B cell (primary cell): ENCODE data around the gene DNAJC8. TPM values are rescaled to one million over a fixed set of nuclear protein-coding genes. Genes with fewer than 3 reads are reported as not detected.

Experiments used
- ATAC-seq: fragments of 200-7000 bp; cut with Tn5 transposase; one replicate; pipeline ENCODE4 v1.10.0; 2021; ENCODE audit warnings: low read depth, mild to moderate bottlenecking, moderate number of reproducible peaks, moderate library complexity
- CTCF ChIA-PET: fragments of 350-600 bp; sonication (Branson Sonifier 250); formaldehyde crosslinking; loops from one replicate; lab custom pipeline; 2021; ENCODE audit warnings: antibody characterized with exemption, inconsistent platforms; lab: Charles Lee
- POLR2A ChIA-PET: fragments of 350-600 bp; sonication (Branson Sonifier 250); formaldehyde crosslinking; loops from one replicate; lab custom pipeline; 2021; ENCODE audit warnings: antibody characterized with exemption; lab: Charles Lee
- DNase-seq: peaks from one replicate; pipeline ENCODE4 v3.0.0; 2013
- H2AFZ ChIP-seq: 2 replicates; pipeline ENCODE4 v1.6.1; 2012; ENCODE audit warnings: mild to moderate bottlenecking, low read depth, low read length; ENCODE audit not compliant: insufficient read depth, poor library complexity, severe bottlenecking
- H3K27ac ChIP-seq, 2 donors: 1 replicate in 1 of 2; 2 replicates in 1 of 2; pipeline ENCODE4 v1.5.1; 2012 to 2013; ENCODE audit warnings: low read length in 2 of 2, mild to moderate bottlenecking in 2 of 2, moderate library complexity in 1 of 2
- H3K27me3 ChIP-seq, 4 experiments: fragments of 200-600 bp in 1 of 4; sonication (generic) in 1 of 4; replicated peaks in 1 of 4; 1 replicate in 2 of 4; 2 replicates in 2 of 4; pipeline versions ENCODE4 v1.6.1 to v1.7.0; 2013 to 2016; ENCODE audit warnings: low read length in 3 of 4, mild to moderate bottlenecking in 2 of 4, mixed read lengths in 1 of 4, moderate library complexity in 1 of 4; ENCODE audit not compliant: insufficient read depth in 4 of 4, control insufficient read depth in 3 of 4; ENCODE audit errors: control extremely low read depth in 1 of 4
- H3K36me3 ChIP-seq, 2 experiments: replicated peaks in 1 of 2; 1 replicate in 1 of 2; 2 replicates in 1 of 2; pipeline versions ENCODE4 v1.6.1 to v1.7.1; 2013; ENCODE audit warnings: low read length in 1 of 2; ENCODE audit not compliant: insufficient read depth in 2 of 2, control insufficient read depth in 1 of 2; ENCODE audit errors: control extremely low read depth in 1 of 2, extremely low read depth in 1 of 2
- H3K4me1 ChIP-seq, 2 donors: fragments of 200-600 bp in 1 of 2; sonication (generic) in 1 of 2; 1 replicate in 1 of 2; 2 replicates in 1 of 2; pipeline versions ENCODE4 v1.5.1 to v1.6.1; 2013 to 2017; ENCODE audit warnings: low read length in 2 of 2; ENCODE audit not compliant: control insufficient read depth in 2 of 2, insufficient read depth in 2 of 2
- H3K4me2 ChIP-seq: replicated peaks from 2 replicates; pipeline ENCODE3; 2012; ENCODE audit warnings: mild to moderate bottlenecking, low read depth, low read length; ENCODE audit not compliant: poor library complexity, severe bottlenecking
- H3K4me3 ChIP-seq, 5 experiments: fragments of 200-600 bp in 1 of 5; sonication (generic) in 1 of 5; 1 replicate in 3 of 5; 2 replicates in 2 of 5; pipeline versions ENCODE4 v1.5.1 to v1.7.0; 2011 to 2016; ENCODE audit warnings: low read length in 4 of 5, mild to moderate bottlenecking in 4 of 5, low read depth in 2 of 5, control low read depth in 1 of 5, moderate library complexity in 1 of 5; ENCODE audit not compliant: insufficient read depth in 1 of 5; ENCODE audit errors: control extremely low read depth in 1 of 5, extremely low read depth in 1 of 5
- H3K79me2 ChIP-seq: fragments of 200-600 bp; sonication (generic); one replicate; pipeline ENCODE4 v1.6.0; 2016; ENCODE audit warnings: low read length; ENCODE audit not compliant: control insufficient read depth, insufficient read depth
- H3K9ac ChIP-seq: fragments of 200-600 bp; sonication (generic); 2 replicates; pipeline ENCODE4 v1.6.1; 2017; ENCODE audit warnings: mild to moderate bottlenecking, low read length, moderate library complexity
- H3K9me3 ChIP-seq, 3 donors: one replicate each; pipeline versions ENCODE4 v1.6.1 to v1.7.1; 2013; ENCODE audit warnings: low read length in 2 of 3; ENCODE audit not compliant: control insufficient read depth in 2 of 3, insufficient read depth in 1 of 3; ENCODE audit errors: control extremely low read depth in 1 of 3
- H4K20me1 ChIP-seq: 2 replicates; pipeline ENCODE4 v1.6.0; 2012; ENCODE audit warnings: mild to moderate bottlenecking, low read length; ENCODE audit not compliant: insufficient read depth, control insufficient read depth, poor library complexity, severe bottlenecking
- H3K27ac Mint-ChIP-seq: one replicate; pipeline ENCODE4 v1.8.0; 2021; ENCODE audit warnings: mixed read lengths
- H3K27me3 Mint-ChIP-seq: one replicate; pipeline ENCODE4 v1.8.0; 2021; ENCODE audit warnings: mixed read lengths
- H3K4me1 Mint-ChIP-seq: one replicate; pipeline ENCODE4 v1.8.0; 2021; ENCODE audit warnings: mixed read lengths
- H3K4me3 Mint-ChIP-seq: one replicate; pipeline ENCODE4 v1.8.0; 2021; ENCODE audit warnings: mixed read lengths
- H3K9me3 Mint-ChIP-seq: one replicate; pipeline ENCODE4 v1.8.0; 2022; ENCODE audit warnings: mixed read lengths; ENCODE audit not compliant: insufficient read depth
- CTCF ChIP-seq: fragments of 200-600 bp; IDR thresholded peaks from one replicate; pipeline ENCODE4 v1.8.0; 2022; ENCODE audit warnings: antibody characterized with exemption, mild to moderate bottlenecking
- EZH2 ChIP-seq: IDR thresholded peaks from 2 replicates; pipeline ENCODE4 v1.6.1; 2012; ENCODE audit warnings: borderline replicate concordance, low read depth, mild to moderate bottlenecking, moderate library complexity, low read length; ENCODE audit not compliant: insufficient read depth, poor library complexity, severe bottlenecking
- WGBS: methylation state at CpG from one replicate; pipeline ENCODE4 v1.1.5; 2013; ENCODE audit warnings: missing lambda C conversion rate; ENCODE audit not compliant: insufficient coverage; 5-methylcytosine and 5-hydroxymethylcytosine counted together
- intact Hi-C: fragments of 100-400 bp; cut with micrococcal nuclease; formaldehyde crosslinking; loops from one replicate; pipeline ENCODE4 v1.10.0; 2022
- polyA plus RNA-seq: library from polyadenylated mRNA; depleted of rRNA; stranded (reverse); fragments of >200 nt; gene quantifications from 2 replicates; pipeline ENCODE4 v1.2.3, GENCODE V29; 2012
- total RNA-seq, 2 donors: library from RNA; stranded (reverse); fragments of 120-200 nt in 1 of 2; gene quantifications; 1 replicate in 1 of 2; 2 replicates in 1 of 2; pipeline versions ENCODE4 v1.2.3 to v1.2.4, GENCODE V29; 2013 to 2022

DNAJC8 gene
- total and polyA plus RNA-seq, 2 donors (not counting 1 experiment from before 2014, with no cell fraction given): 26.3 to 74.6 TPM

DNA sequence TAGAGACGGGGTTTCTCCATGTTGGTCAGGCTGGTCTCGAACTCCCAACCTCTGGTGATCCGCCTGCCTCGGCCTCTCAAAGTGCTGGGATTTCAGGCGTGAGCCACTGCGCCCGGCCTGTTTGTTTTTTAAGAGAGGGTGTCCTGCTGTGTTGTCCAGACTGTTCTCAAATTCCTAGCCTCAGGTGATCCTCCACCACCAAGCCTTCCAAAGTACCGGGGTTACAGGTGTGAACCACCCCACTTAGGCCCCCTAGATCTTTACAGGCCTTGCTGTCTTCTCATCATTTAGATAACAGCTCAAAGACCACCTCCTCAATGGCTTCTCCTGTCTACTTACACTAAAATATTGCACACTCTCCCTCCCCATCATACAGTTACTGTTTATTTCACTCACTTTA, 32.7 kb upstream of the DNAJC8 start:
- Histone ChIP-seq H3K4me1 (peaks cover 9% of the 10 kb centered on the region in 2 donors), H3K27me3 (no peaks in the 10 kb centered on the region), H2AFZ (no peak overlapping the region), H4K20me1 (peaks cover 8% of the 10 kb centered on the region), H3K9me3 (no peaks in the 10 kb centered on the region), H3K36me3 (no peaks in the 10 kb centered on the region), H3K4me2 (no peak overlapping the region), H3K79me2 (peaks cover 37% of the 10 kb centered on the region), H3K9ac (no peak overlapping the region), H3K27ac (no peak overlapping the region), H3K4me3 (no peak overlapping the region)
- Mint-ChIP-seq H3K4me1 (peaks cover 9% of the 10 kb centered on the region), H3K4me3 (no peak overlapping the region), H3K27me3 (peaks cover 6% of the 10 kb centered on the region), H3K9me3 (no peaks in the 10 kb centered on the region), H3K27ac (no peak overlapping the region)
- WGBS: 98% methylated on average over 5 of the region's 8 CpGs
- ChIA-PET CTCF (interaction anchor here (7.9 kb wide), 1 partner anchor 16 kb away, joined by 64 read pairs; no protein-coding TSS in a partner anchor), POLR2A (no interaction called here)
- no peak for ATAC-seq
- no peak for DNase-seq
- TF ChIP-seq EZH2: no peak
- intact Hi-C loops: no loop called here

DNA sequence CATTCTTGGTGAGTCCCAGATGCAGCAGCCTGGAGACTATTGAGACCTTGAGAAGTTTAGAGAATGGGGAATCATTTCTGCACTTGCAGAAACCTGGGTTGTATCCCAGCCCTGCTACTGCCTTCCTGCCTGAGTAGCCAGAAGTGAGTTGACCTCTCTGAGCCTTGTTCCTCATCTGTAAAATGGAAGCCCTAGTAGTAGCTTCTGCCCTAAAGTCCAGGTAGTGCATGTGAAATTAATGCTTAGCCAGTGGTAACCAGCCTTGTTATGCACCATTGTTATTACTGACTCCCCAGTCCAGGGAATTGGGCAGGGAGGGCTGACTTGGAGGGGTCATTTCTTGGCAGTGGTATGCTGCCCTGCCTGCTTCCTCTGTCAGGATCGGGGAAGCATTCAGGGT, 32.1 kb upstream of the DNAJC8 start:
- no peak overlapping the region for H2AFZ ChIP-seq
- DNase-seq (no peak), ATAC-seq (no peak)
- H3K4me3 Mint-ChIP-seq: no peak overlapping the region
- H3K4me2 ChIP-seq: no peak overlapping the region
- H3K4me3 ChIP-seq: no peak overlapping the region
- ChIA-PET POLR2A (no interaction called here), CTCF (interaction anchor here (1.3 to 7.9 kb wide), 2 partner anchors 15 to 95 kb away, joined by 3 to 64 read pairs; no protein-coding TSS in a partner anchor)
- H3K79me2 ChIP-seq: peaks cover 43% of the 10 kb centered on the region
- TF ChIP-seq CTCF (no peak), EZH2 (no peak)
- peaks cover 8% of the 10 kb centered on the region for H4K20me1 ChIP-seq
- H3K9me3 Mint-ChIP-seq: no peaks in the 10 kb centered on the region
- peaks cover 10% of the 10 kb centered on the region for H3K4me1 Mint-ChIP-seq
- intact Hi-C loops: no loop called here
- WGBS: 89% methylated on average over 1 of the region's 1 CpG
- no peak overlapping the region for H3K27ac Mint-ChIP-seq
- H3K27ac ChIP-seq: no peak overlapping the region
- H3K9me3 ChIP-seq: no peaks in the 10 kb centered on the region
- peaks cover 14 to 15% of the 10 kb centered on the region in 2 donors for H3K4me1 ChIP-seq
- no peak overlapping the region for H3K9ac ChIP-seq
- H3K27me3 ChIP-seq: peaks cover 0 to 4% (median 1%) of the 10 kb centered on the region in 4 experiments
- H3K27me3 Mint-ChIP-seq: peaks cover 7% of the 10 kb centered on the region
- H3K36me3 ChIP-seq: no peaks in the 10 kb centered on the region
